ENCODE results near the gene SIGLEC12. TPM values are rescaled to one million over a fixed set of nuclear protein-coding genes. Genes with fewer than 3 reads are reported as not detected.

The SIGLEC12 gene
- total RNA-seq (under 1 TPM in 2 of 7 donors, not detected in 5; 0.23 to 0.25 TPM), polyA plus RNA-seq (under 1 TPM in 1 of 2 donors, not detected in 1; 0.73 TPM)
- long read RNA-seq, donor 1, partial matches to known transcripts: 0 of 2 reads
- long read RNA-seq, donor 1, other reads (novel, unspliced or antisense): 0 of 2 reads
- long read RNA-seq, donor 2: 0 reads
- long read RNA-seq, donor 3: 0 reads

DNA sequence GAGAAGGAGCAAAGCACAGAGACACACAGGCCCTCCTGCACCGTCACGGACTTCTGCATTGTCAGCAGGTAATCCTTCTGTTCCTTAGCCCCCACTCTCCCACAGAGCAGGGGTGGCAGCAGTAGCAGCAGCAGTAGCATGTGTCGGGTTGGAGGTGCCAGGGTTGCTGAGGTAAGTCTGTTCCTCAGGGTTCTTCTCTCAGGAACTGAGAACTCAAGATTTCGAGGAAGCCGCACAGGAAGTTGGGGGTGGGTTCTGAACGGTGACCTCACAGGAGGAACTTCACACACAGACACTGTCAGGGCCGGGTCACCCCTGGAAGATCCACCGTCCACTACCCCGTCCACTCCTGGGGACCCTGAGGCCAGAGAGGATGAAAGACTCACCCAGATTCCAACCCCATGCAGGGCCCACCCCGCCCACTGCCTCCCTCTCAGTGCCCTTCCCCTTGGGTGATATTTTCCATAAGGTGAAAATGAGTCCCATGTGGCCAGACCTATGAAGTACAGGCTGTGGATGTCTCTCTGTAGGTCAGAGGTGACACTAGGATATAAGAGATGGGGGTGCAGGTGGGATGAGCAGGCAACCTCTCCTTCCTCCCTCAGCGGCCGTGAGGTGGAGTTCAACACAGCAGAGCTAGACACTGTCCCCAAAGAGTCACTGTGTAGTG is at the start of gene SIGLEC12:
SIGLEC12 (minus strand) TSS at position 207 of the 670 bp plus-strand sequence; CDS start at position 140, 67 bp downstream.
- no peak for TF ChIP-seq EP300 (IDR thresholded peaks at IDR 0.05)
- no peak for TF ChIP-seq POLR2A (IDR thresholded peaks at IDR 0.05)
- TF ChIP-seq, protein P1, sequence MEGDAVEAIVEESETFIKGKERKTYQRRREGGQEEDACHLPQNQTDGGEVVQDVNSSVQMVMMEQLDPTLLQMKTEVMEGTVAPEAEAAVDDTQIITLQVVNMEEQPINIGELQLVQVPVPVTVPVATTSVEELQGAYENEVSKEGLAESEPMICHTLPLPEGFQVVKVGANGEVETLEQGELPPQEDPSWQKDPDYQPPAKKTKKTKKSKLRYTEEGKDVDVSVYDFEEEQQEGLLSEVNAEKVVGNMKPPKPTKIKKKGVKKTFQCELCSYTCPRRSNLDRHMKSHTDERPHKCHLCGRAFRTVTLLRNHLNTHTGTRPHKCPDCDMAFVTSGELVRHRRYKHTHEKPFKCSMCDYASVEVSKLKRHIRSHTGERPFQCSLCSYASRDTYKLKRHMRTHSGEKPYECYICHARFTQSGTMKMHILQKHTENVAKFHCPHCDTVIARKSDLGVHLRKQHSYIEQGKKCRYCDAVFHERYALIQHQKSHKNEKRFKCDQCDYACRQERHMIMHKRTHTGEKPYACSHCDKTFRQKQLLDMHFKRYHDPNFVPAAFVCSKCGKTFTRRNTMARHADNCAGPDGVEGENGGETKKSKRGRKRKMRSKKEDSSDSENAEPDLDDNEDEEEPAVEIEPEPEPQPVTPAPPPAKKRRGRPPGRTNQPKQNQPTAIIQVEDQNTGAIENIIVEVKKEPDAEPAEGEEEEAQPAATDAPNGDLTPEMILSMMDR (IDR thresholded peaks at IDR 0.05): no peak
- Histone ChIP-seq H3K9me3 (peaks cover 0 to 3% of the 10 kb centered on the region in 2 donors), H3K4me1 (ENCODE audit: insufficient read depth) (no peaks in the 10 kb centered on the region), H3K36me3 (no peaks in the 10 kb centered on the region), H3K27me3 (no peaks in the 10 kb centered on the region), H3K27ac (no peak within 1 kb of the TSS), H3K4me3 (no peak within 1 kb of the TSS)
- WGBS, 3 donors: 57 to 77% (median 70%) methylated on average over 12 of the region's 12 CpGs
- intact Hi-C loops (cut with DNase I): no loop called here
- no peak for DNase-seq

DNA sequence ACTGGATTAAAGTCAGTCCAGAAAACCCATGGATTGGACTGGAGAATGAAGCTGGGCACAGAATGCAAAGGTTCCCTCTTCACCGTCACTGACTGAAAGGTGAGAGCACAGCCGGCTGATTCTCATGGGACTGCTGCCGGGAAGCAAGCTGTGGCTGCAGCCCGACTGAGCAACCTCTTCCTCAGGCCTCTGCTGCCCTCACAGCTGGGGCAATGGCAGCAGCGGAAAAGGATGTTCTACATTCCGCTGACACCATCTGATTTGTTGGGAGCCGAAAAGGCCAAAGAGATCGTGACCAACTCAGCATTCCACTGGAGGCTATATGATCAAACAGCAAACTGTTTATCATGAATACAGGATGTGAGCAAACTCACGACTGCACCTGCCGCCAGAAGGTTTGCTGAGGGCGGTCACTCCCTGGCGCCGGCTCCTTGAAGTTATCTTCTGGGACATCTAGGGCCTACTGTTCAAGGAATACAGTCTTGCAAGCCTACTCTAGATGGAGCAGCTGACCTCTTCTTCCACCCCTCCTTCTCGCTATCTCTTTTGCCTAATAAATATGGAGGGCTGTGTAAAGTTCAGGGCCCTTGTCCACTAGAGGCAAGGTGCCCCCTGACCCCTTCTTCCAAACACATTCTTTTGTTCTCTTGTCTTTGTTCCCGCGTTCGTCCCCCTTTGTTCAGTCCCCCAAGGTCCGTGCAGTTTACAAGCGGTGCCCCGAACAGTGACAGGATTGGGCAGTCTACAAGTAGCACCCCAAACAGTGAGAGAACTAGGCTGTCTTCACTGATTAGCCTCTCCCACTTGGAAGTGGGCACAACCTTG is 49.5 kb upstream of the SIGLEC12 start:
- 75 to 83% (median 82%) methylated on average over 20 of the region's 20 CpGs for WGBS, 3 donors
- no peaks in the 10 kb centered on the region for H3K36me3 ChIP-seq
- DNase-seq: no peak
- H3K4me3 ChIP-seq: no peak overlapping the region
- no peaks in the 10 kb centered on the region for H3K4me1 ChIP-seq (ENCODE audit: insufficient read depth)
- no peaks in the 10 kb centered on the region for H3K27me3 ChIP-seq
- no peak for TF ChIP-seq EP300 (IDR thresholded peaks at IDR 0.05)
- TF ChIP-seq, protein P1 (IDR thresholded peaks at IDR 0.05): no peak
- no peak for TF ChIP-seq POLR2A (IDR thresholded peaks at IDR 0.05)
- H3K27ac ChIP-seq: no peak overlapping the region
- intact Hi-C loops (cut with DNase I): no loop called here
- no peaks in the 10 kb centered on the region for H3K9me3 ChIP-seq

DNA sequence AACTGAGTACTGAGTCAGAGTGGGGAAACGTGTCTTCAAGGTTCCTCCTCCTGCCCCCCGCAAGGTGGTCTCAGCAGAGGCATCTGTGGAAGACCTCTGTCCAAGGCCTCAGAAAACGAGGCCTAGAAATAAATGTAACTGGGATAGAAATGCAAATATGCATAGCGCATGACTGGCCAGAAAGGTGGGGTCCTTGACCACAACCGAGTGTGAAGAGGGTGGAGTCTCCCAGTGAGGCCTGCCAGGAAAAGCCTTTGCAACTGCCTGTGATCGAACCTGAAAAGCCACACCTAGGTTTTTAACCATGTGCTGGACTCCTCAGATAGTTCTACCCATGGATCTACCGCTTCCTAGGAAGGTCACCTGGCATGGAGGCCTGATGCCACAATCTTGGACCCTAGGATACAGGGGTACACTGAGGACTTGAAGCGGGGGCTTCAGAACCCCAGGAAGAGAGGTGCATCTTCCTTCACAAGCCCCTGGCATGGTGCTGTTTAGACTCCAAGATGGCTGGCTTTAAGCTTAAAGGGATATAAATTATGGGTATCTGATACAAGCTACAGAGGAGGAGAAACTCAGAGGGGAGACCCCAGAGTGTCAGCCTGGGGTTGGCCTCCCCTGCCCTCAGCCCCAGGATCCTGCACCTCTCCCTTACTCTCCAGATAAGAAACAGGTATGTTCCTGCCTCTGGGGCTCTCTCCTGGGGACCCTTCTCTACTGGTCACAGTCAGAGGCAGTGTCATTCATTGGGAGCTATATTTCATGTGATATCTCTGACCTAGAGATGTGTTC is 48.1 kb upstream of the SIGLEC12 start:
- Histone ChIP-seq H3K27ac (no peak overlapping the region), H3K9me3 (no peaks in the 10 kb centered on the region), H3K4me3 (no peak overlapping the region), H3K27me3 (no peaks in the 10 kb centered on the region), H3K36me3 (no peaks in the 10 kb centered on the region), H3K4me1 (ENCODE audit: insufficient read depth) (no peaks in the 10 kb centered on the region)
- DNase-seq: no peak
- intact Hi-C loops (cut with DNase I): no loop called here
- WGBS, 3 donors: 57 to 68% (median 58%) methylated on average over 8 of the region's 8 CpGs
- TF ChIP-seq EP300 (IDR thresholded peaks at IDR 0.05): no peak
- TF ChIP-seq POLR2A (IDR thresholded peaks at IDR 0.05): no peak
- TF ChIP-seq, protein P1 (IDR thresholded peaks at IDR 0.05): no peak

DNA sequence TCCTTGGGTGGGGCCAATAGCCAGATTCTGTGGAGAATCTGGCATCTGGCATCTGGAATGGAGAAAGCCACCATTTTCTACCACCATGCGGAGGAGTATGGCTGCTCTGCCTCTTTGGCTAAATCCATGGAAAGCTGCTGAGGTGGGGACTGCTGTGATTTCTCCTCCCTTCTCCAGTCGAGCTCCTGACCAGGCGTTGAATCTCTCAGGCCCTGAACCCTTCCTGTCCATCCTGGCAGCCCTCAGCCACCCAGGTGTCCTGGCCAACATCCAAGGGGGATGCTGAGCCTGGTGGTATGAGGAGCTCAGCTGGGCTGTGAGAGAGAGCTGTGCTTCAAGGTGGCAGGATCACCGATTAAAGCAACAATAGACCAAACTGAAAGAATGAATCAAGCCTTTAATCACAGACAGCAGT is 47.3 kb upstream of the SIGLEC12 start:
- Histone ChIP-seq H3K4me1 (ENCODE audit: insufficient read depth) (no peaks in the 10 kb centered on the region), H3K4me3 (no peak overlapping the region), H3K9me3 (no peaks in the 10 kb centered on the region), H3K27me3 (no peaks in the 10 kb centered on the region), H3K27ac (no peak overlapping the region), H3K36me3 (no peaks in the 10 kb centered on the region)
- TF ChIP-seq POLR2A (IDR thresholded peaks at IDR 0.05) (no peak), EP300 (IDR thresholded peaks at IDR 0.05) (no peak)
- TF ChIP-seq, protein P1 (IDR thresholded peaks at IDR 0.05): no peak
- WGBS, 3 donors: 61 to 70% (median 61%) methylated on average over 4 of the region's 4 CpGs
- DNase-seq: no peak
- intact Hi-C loops (cut with DNase I): no loop called here
